GM12865 (cell line): ENCODE results near the gene HTR3C.
"Not testable (repeated sequence)": the region's sequence is repeated elsewhere in the genome, so short reads cannot be mapped to it uniquely, and the experiment has no call there.

Experiments used
- DNase-seq: peaks from one replicate; pipeline ENCODE4 v3.0.0; 2010; ENCODE audit warnings: low read depth
- H3K4me3 ChIP-seq: 2 replicates; pipeline ENCODE4 v1.5.1; 2011; ENCODE audit warnings: mild to moderate bottlenecking, low read depth, low read length, control low read depth
- CTCF ChIP-seq: IDR thresholded peaks from 2 replicates; pipeline ENCODE4 v1.5.1; 2011; ENCODE audit warnings: low read length, control low read depth, low read depth, inconsistent platforms; ENCODE audit not compliant: insufficient read depth; ENCODE audit errors: missing control alignments

Gene HTR3C

GRCh38 chr3:184066211-184066610 lies 13.4 kb downstream of the HTR3C start:
- H3K4me3 ChIP-seq: no peak overlapping the region
- DNase-seq: no peak
- TF ChIP-seq CTCF: no peak

DNA sequence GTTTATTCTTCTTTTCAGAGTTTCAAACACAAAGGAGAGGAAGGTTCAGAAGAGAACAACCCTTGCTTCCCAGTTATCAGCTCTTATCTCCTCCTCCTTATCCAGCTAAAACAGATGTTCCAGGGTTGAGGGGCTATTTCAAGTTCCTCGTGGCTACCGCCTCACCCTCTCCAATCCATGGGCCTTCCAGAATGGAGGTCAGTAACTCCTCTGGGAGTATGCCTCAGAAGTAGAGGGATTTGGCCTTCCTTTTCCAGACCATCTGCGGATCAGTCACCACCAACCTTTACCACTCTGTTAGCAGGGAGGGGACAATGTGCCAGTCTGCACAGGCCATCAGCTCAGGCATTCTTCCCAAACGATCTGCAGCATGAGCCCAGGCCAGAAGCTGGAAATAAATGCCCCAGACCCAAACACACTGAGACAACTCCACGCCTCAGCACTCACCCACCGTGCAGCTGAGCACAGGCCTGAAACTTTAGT lies 14.8 kb downstream of the HTR3C start:
- no peak for TF ChIP-seq CTCF
- no peak for DNase-seq
- no peak overlapping the region for H3K4me3 ChIP-seq

DNA sequence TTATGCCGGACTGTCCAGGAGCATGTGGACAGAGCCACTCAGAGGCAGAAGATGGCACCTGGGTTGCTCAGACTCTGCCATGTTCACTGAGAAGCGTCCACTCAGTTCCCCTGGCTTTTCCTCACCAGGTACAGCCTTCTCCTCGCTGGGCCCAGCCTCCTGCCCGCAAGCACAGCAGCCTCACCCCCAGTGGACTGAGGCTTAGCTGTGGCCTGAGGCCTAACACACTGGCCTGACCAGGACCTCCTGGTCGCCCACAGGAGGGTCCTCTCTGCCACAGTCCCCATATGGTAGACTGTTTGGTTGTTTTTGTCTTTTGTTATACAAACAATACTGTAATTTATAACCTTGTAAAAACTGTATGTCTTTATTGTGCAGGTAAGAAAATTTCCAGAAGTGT lies 15.5 kb downstream of the HTR3C start:
- DNase-seq: no peak
- H3K4me3 ChIP-seq: no peak overlapping the region
- no peak for TF ChIP-seq CTCF

DNA sequence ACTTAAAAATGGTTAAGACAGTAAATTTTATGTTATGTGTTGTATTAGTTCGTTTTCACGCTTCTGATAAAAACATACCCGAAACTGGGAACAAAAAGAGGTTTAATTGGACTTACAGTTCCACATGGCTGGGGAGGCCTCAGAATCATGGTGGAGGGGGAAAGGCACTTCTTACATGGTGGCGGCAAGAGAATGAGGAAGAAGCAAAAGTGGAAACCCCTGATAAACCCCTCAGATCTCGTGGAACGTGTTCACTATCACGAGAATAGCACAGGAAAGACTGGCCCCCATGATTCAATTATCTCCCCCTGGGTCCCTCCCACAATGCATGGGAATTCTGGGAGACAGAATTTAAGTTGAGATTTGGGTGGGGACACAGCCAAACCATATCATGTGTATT lies 18.3 kb downstream of the HTR3C start:
- DNase-seq: not testable (repeated sequence)

GRCh38 chr3:184073621-184074020 lies 20.8 kb downstream of the HTR3C start:
- TF ChIP-seq CTCF: no peak
- H3K4me3 ChIP-seq: no peak overlapping the region

More for the DNA sequence above, 18.3 kb downstream of the HTR3C start:
- not testable (repeated sequence) for H3K4me3 ChIP-seq

GRCh38 chr3:184075901-184076300 lies 23.1 kb downstream of the HTR3C start:
- H3K4me3 ChIP-seq: no peak overlapping the region
- no peak for TF ChIP-seq CTCF
- no peak for DNase-seq

More at GRCh38 chr3:184073621-184074020, 20.8 kb downstream of the HTR3C start:
- DNase-seq: no peak

DNA sequence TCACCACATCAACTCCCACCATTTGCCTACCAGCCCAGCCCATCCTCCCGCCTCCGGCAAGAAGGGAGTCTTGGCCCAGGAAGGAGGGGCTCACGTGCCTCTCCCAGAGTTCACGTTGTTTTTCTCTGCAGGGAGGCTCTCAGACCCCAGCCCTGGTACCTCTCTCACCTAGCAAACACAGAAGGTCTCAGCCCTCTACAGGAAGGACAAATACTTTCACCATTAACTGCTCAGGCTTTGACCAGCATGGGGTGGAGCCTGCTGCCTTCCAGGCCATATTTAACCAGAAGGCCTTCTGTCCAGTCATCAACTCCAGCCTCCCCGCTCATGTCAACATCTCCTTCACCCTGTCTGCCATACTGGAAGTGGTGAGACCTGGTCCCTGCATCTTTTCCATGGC lies 25.0 kb downstream of the HTR3C start:
- DNase-seq: no peak
- no peak for TF ChIP-seq CTCF
- H3K4me3 ChIP-seq: no peak overlapping the region
